NCI-H1930 (cell line): ENCODE measurements around the gene LENG1.

Experiments
- DNase-seq, 2 experiments: peaks; one replicate each; lab custom pipeline; 2025; lab: John Stamatoyannopoulos, UW

LENG1 gene

DNA sequence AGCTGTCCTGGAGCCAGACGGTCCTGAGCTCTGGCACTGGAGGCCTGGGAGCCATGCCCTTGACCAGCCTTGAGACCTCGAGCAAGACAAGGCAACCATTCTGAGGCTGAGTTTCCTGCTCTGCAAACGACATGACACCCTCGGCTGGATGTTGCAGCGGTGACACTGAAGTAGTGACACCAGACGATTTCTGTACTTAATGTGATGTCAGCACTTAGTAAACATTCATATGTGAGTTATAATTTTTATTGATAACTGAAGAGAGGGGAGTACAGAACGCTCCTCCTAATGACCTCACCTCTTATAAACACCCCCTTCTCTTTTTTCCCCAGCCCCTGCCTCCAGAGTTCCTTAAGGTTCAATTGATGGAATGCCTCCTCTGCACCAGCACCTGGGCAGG lies 51.0 kb downstream of the LENG1 start:
- no peak for DNase-seq

DNA sequence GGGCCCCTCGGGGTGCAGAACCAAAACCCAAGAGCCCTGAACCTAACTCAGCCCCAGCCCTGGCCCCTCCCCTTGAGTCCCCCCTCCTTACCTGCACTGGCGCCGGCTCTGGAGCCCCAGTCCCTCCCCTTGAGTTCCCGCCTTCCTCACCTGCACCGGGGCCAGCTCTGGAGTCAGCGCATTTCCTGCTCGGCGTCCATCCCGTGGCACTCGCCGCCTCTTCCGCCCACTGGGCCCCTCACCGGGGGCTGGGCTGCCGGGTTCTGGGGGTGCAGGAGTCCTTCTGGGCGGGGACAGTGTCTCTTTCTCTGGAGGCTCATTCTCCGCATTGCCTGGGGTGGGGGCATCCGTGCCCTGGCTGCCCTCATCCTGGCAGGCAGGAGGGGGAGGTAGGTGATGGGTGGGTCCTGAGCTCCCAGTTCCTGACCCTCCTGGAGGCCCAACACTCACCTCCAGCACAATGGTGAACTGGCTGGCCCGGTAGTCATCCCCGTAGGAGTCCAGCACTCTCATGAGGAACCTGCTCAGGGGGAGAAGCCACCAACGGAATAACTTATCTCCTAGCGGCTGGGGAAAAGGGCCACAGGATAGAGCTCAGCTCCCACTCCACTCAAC lies 51.5 kb downstream of the LENG1 start:
- no peak for DNase-seq

DNA sequence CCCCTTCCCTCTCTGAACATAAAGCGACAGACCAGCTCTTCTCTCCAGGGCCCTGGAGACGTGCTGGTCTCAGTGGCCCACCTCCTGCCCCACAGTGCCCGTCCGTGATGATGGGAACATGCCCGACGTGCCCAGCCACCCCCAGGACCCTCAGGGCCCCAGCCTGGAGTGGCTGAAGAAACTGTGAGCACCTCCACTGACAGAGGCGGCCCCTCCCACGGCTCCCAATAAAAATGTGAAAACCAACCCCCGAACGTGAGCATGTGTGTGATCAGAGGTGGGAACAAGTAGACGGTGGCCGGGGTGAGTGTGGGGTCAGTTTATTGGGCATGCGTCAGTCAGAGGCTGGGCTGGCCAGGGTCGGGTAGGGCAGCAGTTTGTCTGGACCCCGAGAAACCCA lies 52.8 kb downstream of the LENG1 start:
- DNase-seq = no peak

DNA sequence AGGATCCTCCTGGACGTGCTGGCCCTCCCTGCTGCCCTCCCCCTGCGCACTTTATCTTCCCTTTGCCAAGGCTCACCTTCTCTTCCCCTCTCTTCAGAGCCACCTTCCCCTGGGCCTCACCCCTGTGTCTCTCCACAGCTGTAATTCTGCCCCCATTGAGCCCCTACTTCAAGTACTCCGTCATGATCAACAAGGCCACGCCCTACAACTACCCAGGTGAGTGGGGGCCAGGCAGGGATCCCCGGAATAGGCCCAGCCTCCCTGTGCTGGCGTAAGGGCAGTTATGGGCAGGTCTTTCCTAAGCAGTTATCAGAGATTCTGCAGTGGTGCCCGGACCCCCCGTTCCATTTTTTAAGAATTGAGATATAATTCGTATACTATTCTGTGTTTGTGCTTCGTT lies 53.7 kb downstream of the LENG1 start:
- DNase-seq = no peak
